ENCODE results near the gene SMCP. TPM values are rescaled to one million over a fixed set of nuclear protein-coding genes. Genes with fewer than 3 reads are reported as not detected.

SMCP gene
- total RNA-seq, 1 donor from 2014 or later: not detected

- Mint-ChIP-seq H3K27ac (ENCODE audit: unreplicated experiment) (no peak within 1 kb of the TSS), H3K4me1 (ENCODE audit: unreplicated experiment) (no peaks in the 10 kb centered on the region), H3K36me3 (ENCODE audit: unreplicated experiment) (no peaks in the 10 kb centered on the region), H3K4me3 (ENCODE audit: unreplicated experiment) (no peak within 1 kb of the TSS), H3K27me3 (ENCODE audit: unreplicated experiment) (no peaks in the 10 kb centered on the region), H3K9me3 (ENCODE audit: unreplicated experiment) (no peaks in the 10 kb centered on the region)
- TF ChIP-seq CTCF (IDR thresholded peaks at IDR 0.05): no peak
- DNase-seq (ENCODE audit: extremely low spot score, unreplicated experiment): no peak
Observed at GRCh38 chr1:152859696-152860095, 18.4 kb upstream of the SMCP start, which contains the start of gene LCE7A. Gene LCE7A (plus strand): TSS chr1:152859996. CDS start chr1:152860698, 702 bp downstream.

DNA sequence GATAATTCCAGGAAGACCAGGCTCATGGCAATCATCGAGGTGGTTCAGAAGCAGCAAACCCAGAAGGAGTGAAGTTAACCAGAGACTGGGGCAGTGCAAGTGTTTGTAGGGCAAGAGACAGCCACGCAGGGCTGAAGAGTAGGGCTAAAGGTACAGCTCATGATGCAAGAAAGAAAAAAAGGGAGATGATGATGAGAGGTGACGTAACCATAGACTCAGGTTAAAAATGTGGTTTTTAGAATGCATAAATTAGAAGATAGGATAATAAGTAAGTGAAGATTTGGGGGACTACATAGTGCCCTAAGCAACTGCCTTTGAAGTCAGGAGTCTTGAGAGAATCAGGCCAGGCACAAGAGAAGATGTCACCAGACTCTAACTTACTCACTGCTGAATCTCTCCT, 18.0 kb upstream of the SMCP start:
- no peak for DNase-seq (ENCODE audit: extremely low spot score, unreplicated experiment)
- Mint-ChIP-seq H3K9me3 (ENCODE audit: unreplicated experiment) (no peaks in the 10 kb centered on the region), H3K4me3 (ENCODE audit: unreplicated experiment) (no peak overlapping the region), H3K27me3 (ENCODE audit: unreplicated experiment) (no peaks in the 10 kb centered on the region), H3K27ac (ENCODE audit: unreplicated experiment) (no peak overlapping the region), H3K36me3 (ENCODE audit: unreplicated experiment) (no peaks in the 10 kb centered on the region), H3K4me1 (ENCODE audit: unreplicated experiment) (no peaks in the 10 kb centered on the region)
- TF ChIP-seq CTCF (IDR thresholded peaks at IDR 0.05): no peak

DNA sequence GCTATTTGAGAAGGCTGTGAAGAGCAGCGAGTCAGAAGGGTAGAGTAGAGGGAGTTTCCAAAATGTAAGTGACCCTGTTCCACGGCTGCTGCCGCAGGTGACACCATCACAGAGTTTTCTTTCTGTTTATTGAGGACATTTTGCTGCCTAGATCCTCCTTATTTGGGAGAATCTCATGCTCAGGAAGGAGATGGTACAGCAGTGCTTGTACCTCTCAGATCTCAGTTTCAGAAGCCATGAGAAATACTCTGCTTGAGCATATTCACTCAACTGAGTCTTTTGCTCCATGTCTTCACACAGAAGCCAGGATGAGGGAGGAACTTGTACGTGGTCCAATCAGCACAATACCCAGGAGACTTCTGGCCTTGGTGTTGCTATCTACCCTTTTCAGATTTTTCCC, 16.7 kb upstream of the SMCP start:
- Mint-ChIP-seq H3K4me3 (ENCODE audit: unreplicated experiment) (no peak overlapping the region), H3K36me3 (ENCODE audit: unreplicated experiment) (no peaks in the 10 kb centered on the region), H3K9me3 (ENCODE audit: unreplicated experiment) (no peaks in the 10 kb centered on the region), H3K27ac (ENCODE audit: unreplicated experiment) (no peak overlapping the region), H3K4me1 (ENCODE audit: unreplicated experiment) (no peaks in the 10 kb centered on the region), H3K27me3 (ENCODE audit: unreplicated experiment) (no peaks in the 10 kb centered on the region)
- TF ChIP-seq CTCF (IDR thresholded peaks at IDR 0.05): no peak
- DNase-seq (ENCODE audit: extremely low spot score, unreplicated experiment): no peak

DNA sequence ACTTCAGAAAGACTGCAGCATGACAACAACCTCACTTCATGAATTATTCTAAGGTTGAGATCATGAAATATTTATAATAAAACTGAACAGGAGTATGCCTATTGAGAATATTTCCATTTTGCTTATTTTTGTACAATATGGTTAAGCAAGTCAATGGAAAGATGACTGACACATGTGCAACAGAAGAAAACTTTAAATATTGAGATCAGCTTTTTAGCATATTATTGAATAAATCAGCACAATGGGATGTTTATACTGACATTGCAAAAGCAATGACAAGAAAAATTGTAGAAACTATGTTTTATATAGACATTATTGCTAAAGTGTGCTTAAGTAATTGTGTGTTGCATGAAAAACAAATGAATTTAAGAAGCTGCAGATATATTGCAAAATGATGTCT, 13.7 kb upstream of the SMCP start:
- no peak overlapping the region for H3K27ac Mint-ChIP-seq (ENCODE audit: unreplicated experiment)
- no peaks in the 10 kb centered on the region for H3K36me3 Mint-ChIP-seq (ENCODE audit: unreplicated experiment)
- H3K9me3 Mint-ChIP-seq (ENCODE audit: unreplicated experiment): no peaks in the 10 kb centered on the region
- H3K27me3 Mint-ChIP-seq (ENCODE audit: unreplicated experiment): no peaks in the 10 kb centered on the region
- H3K4me3 Mint-ChIP-seq (ENCODE audit: unreplicated experiment): no peak overlapping the region
- H3K4me1 Mint-ChIP-seq (ENCODE audit: unreplicated experiment): no peaks in the 10 kb centered on the region
- TF ChIP-seq CTCF (IDR thresholded peaks at IDR 0.05): no peak
- DNase-seq (ENCODE audit: extremely low spot score, unreplicated experiment): no peak

DNA sequence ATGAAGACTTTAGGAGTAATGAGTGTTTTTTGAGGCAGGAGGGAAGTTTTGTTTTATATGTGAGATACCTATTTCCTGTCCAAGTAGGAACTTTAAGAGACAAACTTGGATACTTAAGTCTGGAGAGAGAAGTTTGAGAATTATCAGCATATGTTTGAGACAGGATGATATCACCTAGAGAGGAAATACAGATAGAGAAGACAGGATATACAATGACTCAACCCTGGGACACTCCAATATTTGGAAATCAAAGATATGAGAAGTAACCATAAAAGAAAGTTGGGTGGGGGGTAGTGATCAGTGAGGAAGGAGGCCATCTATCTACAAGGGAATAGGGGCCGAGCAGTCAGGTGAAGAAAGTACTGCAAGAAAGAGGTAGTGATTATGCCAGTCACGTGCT, 11.8 kb upstream of the SMCP start:
- Mint-ChIP-seq H3K27ac (ENCODE audit: unreplicated experiment) (no peak overlapping the region), H3K4me3 (ENCODE audit: unreplicated experiment) (no peak overlapping the region), H3K27me3 (ENCODE audit: unreplicated experiment) (no peaks in the 10 kb centered on the region), H3K36me3 (ENCODE audit: unreplicated experiment) (no peaks in the 10 kb centered on the region), H3K9me3 (ENCODE audit: unreplicated experiment) (no peaks in the 10 kb centered on the region), H3K4me1 (ENCODE audit: unreplicated experiment) (no peaks in the 10 kb centered on the region)
- no peak for TF ChIP-seq CTCF (IDR thresholded peaks at IDR 0.05)
- no peak for DNase-seq (ENCODE audit: extremely low spot score, unreplicated experiment)
